MM.1S (cell line): ENCODE measurements around the gene RNASEH1.

Source experiments
- CTCF ChIP-seq: fragments of 300-600 bp; sonication (generic); IDR thresholded peaks from 2 replicates; pipeline ENCODE4 v1.5.1; 2016; ENCODE audit warnings: antibody characterized with exemption, low read length, mixed read lengths
- EZH2 ChIP-seq: fragments of 300-600 bp; sonication (generic); optimal IDR thresholded peaks from 2 replicates; pipeline ENCODE3; 2017; ENCODE audit warnings: low read depth, mild to moderate bottlenecking, antibody characterized with exemption, low read length, mixed read lengths
- EZH2phosphoT487 ChIP-seq: fragments of 300-600 bp; sonication (generic); IDR thresholded peaks from 2 replicates; pipeline ENCODE4 v1.6.1; 2018; ENCODE audit warnings: antibody characterized with exemption, low read length

- no peak for TF ChIP-seq CTCF
- TF ChIP-seq EZH2phosphoT487: no peak
- TF ChIP-seq EZH2: no peak
Measured at GRCh38 chr2:3597567-3597966, 39.4 kb upstream of the RNASEH1 start.
